ENCODE data around the gene SELENOS.

The SELENOS gene

DNA sequence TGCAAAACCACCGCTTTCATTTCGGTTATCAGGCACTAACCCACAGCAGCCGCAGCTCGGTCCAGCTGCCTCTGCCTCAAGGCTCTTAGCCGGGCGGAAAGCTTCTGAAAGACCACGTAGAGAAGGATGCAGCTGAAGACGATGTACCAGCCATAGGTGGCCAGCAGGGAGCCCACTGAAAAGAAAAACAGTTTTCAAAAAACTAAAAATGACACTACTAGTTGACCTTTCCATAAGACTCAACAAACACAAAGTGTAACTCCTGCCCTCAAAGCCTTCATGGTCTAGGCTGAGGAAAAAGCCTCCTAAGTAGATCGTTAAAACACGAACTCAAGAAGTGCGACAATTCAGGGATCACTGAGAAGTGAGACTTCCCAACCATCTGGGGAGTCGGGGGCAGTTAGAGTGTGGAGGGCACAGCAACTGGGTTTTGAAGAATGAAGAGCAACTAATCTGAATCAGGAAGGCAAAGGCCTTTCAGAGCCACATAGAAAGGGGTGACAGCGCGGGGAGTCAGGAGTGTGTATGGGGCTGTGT is 716 bp downstream of the SELENOS start:
- peak; percentile 82 for DNase-seq

DNA sequence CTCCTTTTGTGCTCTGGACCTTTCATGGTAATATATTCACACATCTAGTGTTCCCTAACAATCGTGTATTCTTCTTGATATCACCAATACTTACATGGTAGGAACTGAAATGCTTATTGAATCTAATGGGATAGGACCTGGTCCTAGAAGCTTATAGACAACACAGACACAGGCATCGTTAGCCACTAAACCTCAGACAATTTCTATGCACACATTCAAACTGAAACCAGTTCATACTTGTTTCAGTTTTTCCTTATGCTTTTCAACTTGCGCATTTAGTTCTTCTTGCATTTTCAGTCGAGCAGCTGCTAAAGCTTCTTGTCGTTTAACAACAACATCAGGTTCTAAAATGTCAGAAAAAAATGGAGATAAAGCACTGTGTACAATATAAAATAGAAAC is 2.3 kb downstream of the SELENOS start:
- DNase-seq = no peak

DNA sequence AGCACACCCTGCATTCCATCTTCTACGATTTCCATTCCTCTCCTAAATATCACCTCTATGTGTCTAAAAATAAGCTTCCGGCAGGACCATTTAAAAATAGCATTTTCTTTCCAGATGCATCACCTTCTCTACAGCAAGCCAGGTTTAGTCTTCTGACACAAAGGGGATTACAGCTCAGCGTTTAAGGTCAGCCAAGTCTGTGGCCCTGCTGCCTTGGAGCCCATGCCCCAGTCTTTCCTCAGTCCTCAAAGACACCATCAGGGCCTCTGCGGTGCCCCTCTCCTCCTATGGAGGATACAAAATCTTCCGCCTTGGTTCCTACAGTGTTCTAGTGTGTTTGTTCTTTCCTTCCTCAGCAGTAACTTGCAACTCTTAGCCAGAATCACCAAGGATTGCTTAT is 3.8 kb downstream of the SELENOS start:
- no peak for DNase-seq

DNA sequence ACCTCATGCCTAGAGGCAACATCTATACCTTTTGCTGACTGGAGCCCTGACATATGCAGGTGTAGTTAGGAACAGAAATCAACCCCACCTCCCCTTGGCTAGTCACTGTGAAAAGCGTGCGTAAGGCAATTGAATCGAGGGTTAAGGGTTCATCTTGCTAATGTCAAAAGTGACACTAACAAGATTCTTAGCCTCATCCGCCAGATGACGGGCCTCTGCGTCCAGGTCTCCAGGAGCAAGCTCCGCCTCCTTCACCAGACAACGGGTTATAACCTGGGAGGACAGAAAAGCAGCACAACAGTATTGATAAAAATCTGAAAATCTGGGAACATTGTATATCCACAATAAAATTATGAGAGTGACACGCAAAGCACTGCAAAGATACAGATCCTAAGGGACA is 4.7 kb downstream of the SELENOS start:
- DNase-seq = no peak

DNA sequence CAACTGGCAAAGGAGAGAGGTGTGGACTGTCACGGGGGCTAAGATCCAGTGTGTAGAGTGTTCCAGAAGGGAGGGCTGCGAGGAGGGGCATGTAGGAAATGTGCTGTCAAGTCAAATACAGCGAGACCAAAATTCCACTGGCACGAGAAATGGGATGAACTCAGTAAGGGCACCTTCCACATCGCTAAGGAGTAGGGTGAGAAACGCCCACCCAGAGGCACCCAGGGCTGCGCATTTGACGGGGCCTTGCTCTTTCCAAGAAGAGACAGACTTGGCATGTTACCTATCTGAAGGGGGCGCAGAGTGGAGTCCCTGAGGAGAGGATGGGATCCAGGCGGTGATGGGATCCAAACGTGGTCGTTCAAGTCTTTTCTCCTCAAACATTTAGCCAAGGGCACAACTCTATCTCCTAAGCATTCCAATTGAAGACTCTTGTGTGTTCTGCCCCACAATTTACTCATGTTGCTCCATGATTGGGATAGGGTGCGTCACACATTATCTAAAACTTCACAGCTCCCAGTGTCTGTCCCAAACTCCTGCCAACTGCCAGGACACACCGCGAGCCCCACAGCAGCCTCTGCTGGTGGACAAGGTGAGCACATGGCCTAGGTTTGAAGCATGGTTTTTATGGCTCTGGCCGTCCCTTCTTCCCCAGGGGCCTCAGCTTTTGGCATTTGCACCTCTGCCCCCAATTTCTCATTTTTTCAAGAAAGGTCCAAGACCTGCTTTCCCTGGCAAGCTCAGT is 7.6 kb downstream of the SELENOS start:
- peak; percentile 45 for DNase-seq

DNA sequence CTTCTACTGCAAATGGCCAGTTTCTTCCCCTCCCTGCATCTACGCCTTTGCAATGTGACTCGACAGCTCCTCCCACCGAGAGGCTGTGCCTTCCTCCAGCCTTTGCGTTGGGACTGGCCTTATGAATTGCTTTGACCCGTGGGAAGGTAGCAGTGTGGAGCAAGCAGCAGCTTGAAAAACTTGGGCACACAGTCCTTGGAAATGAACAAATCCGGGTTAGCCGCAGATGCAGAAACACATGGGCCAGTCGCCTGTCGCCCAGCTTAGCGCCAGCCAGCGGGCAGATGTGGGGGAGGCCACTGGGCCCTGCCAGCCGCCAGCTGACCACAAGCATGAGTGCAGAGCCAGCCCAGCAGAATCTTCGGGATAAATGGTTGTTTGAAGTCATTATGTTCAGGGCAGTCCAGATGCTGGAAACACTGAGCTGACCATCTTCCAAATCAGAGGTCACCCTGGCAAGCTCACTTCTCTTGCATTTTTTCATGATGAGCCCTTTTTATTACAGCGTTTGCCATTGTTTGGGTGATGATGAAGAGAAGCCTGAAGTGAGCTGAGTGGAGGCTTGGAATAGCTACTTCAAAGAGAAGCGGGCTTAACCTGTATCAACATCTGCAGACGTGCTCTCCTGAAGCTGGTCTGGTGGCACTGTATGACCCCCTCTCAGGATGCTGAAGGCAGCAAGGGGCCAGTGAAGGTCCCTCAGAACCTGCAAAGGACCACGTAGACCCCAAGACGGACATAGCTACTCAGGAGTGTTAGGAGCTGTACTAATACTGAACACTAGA is 9.8 kb downstream of the SELENOS start:
- DNase-seq = no peak

DNA sequence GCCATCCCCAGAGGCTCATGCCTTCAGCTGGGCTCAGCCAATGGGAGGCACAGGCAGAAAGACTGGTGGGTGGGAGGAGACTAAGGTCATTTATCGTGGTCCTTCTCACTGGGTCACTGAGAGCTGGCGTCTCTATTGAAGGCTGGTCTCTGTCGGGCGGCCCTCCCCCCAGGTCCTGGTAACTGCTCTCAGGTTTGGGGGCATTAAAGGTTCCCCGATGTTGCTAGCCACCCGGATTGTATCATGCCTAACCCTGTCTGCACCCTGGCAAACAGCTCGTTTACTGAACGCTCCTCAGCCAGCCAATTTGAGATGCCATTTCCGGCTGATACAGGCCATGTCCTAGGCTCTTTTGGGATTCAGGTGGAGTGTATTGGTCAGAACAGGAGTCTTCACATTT is 10.5 kb downstream of the SELENOS start:
- DNase-seq = no peak

DNA sequence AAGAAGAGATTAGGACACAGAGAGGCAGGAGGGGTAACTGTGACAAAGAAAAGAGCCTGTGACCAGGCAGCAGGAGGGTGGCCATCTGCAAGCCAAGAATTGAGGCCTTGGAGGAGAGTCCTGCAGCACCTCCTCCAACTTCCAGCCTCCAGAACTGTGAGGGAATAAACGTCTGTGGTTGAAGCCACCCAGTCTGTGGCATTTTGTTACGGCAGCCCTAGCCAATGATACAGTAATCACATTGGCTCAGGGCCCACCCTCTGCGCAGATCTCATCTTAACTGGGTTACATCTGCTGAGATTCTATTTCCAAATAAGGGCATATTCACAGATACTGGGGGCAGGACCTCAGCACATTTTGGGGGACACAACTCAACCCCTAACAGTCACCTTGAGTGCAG is 11.3 kb downstream of the SELENOS start:
- DNase-seq = no peak

DNA sequence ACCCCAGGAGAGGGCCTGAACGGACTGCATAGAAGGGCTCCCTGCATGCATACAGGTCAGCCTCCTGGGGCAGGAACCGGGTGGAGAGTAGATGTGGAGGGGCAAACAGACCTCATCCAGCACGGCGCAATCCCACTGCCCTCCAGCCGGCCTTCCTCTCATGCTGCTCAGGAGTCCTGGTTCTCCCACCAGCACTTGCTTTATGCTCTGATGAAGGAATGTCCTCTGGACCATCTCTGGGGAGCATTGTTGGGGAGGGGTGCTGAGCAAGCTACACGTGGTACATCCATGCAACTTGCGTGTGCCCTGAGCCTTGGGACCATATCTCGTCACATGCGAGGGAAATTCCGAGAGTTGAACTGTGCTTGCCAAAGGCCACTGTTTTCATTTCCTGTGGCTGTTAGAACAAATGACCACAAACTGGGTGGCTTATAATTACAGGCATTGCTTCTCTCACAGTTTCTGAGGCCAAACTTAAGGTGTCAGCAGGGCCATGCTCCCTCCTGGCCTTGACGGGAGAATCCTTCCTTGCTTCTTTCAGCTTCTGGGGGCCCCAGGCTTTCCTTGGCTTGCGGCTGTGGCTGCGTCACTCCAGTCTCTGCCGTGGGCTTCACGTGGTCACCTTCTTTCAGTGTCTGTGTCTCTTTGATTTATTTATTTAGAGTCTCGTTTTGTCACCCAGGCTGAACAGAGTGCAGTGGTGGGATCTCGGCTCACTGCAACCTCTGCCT is 12.2 kb downstream of the SELENOS start:
- no peak for DNase-seq

DNA sequence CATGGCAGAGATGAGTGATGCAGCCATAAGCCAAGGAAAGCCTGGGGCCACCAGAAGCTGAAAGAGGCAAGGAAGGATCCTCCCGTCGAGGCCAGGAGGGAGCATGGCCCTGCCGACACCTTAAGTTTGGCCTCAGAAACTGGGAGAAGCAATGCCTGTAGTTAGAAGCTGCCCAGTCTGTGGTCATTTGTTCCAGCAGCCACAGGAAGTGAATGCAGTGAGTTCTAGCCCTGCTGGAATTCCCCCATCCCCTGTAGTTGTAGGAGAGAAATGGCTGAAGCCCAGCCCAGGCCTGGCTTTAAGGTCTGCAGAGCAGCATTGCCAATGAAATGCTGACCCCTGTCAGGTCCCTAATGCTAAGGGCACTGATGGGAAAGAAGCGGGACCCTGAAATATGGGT is 13.3 kb downstream of the SELENOS start:
- no peak for DNase-seq

DNA sequence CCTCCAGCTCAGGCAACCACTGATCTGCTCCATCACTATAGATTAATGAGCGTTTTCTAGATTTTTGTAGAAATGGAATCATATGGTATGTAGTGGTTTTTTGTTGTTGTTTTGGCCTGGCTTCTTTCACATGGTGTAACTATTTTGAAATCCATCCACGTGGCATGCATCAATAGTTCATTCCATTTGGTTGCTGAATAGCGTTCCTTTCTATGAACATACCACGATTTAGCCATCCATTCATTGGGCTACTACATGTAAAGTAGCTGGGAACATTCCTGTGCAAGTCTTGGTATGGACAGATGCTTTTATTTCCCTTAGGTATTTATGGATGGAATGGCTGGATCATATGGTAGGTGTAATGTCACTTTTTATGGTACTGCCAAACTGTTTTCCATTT is 14.7 kb downstream of the SELENOS start:
- DNase-seq = no peak

DNA sequence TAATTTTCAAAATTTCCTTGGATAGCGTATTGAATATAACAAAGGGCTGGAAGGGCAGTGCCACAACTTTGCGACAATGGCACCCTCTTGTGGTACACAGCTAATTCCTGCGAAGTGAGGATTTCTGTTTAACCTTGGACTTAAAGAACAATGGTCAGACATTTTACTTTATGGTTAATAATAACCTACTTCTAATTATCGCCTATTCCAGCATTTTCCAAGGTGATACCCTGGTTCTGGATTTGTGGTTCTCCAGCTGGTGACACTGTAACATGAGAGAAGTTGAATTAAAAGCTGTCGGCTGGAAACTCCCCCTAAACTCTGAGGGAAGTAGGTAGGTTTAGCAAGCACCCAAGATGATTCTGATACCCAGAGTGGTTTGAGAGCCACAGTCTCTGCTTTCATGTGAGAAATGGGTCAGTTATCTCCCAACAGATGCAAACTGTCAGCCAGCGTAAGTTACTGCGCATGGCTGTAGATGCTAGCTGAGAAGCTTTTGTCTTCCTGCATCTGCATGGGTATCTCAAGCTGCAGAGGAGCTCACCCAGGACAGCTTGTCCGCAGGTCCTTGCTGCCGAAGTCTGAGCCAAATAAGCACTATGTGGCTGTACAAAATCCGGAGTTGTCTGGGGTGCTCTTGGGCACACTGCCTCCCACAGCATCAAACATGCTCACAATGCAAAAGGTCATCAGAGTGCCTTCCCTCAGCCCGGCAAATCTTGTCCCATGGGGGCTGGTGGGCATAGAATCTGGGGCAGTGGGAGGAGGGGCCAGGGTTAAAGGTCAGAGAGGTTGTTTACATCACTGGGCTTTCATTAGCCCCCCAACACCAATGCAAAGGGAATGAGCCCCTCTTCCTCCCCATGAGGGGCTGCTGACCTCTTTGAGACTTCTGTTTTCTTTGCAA is 18.8 kb downstream of the SELENOS start:
- DNase-seq = peak; percentile 88

DNA sequence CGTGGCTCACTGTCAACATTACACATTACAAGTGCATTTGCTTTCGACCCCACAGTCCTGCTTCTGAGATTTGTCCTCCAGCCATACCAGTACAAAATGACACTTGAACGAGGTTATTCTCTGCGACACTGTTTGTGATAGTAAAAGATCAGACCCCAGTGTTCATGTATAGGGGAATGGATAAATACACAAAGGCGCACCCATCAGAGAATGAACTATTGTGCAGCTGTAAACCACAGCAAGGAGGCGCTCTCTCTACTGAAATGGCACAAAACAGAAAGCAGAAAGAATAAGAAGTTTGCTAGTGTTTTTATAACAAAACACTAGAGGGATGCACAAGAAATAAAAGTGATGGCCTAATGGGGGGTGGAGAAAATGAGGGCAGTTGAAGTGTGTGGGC is 20.5 kb downstream of the SELENOS start:
- DNase-seq = peak; percentile 54

DNA sequence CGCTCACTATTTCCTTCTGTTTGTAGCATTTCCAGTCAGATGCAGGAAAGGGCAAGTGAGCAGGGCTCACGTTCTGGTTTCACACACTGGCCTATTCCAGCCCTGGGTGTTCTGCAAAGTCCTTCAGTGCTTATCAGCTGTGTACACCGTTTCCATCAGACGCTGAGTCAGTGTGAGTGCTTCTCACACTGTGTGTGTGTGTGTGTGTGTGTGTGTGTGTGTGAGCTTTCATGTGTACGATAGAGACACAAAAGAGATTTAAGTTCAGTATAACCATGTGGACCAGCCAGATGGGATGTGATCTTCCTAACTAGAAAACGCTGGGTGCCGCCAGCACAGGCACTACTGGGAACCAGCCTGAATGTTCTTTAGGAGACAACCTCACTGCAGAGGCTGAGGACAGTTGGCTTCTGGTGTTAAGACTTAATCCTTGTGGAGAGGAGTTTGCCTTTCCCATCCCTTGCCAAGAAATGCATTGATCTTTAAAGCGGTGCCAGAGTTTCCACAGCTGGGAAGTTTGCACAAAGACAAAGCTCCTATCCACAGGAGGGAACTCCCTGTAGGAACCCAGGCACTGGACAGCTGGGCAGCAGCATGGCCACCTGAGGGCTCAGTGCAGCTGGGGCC is 21.6 kb downstream of the SELENOS start:
- peak; percentile 95 for DNase-seq

DNA sequence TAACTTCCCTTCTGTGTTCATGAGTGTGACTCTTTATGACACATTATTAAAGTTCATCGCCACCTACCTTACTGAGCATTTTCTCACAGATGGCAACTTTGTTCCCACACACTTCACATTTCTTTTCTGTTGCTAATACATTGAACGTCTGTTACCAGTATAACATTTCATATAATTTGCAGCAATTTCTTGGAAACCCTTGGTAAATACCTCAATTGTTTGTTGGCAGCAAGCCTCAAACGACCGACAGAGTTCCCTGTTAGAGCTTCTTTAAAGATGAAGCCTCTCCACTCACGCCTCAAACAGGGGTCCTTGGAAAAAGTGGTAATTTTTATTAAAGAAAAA is 22.3 kb downstream of the SELENOS start:
- DNase-seq = peak; percentile 57

DNA sequence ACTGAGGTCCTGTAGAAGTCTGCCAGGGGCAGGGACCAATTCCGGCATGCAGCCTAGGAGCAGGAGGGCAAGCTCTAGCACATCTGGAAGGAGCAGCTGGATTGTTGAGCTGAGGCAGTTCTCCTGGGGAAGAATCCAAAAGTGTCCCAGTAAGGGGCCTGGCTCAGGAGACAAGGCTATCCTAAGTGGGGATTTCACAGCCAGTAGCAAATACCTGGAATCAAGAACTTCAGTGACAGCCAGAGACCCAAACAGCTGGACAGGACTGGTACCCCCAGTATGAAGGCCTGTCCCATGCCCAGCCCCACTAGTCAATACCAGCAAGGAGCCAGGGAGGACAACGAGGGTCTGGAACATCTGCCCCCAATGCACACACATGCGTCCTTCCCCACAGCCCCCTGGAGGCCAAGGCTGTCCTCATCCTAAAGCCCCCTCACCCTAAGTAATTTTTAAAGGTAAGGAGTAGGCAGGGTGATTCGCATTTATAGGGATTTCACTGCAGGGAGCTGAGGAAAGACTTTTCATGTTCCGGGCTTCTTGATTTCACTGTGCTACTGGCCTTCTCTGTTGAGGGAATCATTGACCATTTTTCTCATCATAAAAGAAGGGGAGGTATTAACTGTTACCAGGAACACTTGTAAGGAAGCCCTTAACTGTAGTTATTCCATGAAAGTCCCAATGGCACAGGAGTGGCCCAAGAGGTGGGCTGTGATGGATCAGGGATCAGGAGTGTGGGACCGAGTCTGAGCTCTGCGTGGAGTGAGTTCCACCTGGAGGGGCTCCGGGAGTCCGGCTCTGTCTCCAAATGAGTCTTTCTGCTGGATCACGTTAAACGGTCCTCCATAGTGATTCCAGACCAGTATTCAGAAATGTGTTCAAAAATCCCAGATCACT is 22.9 kb downstream of the SELENOS start:
- DNase-seq = no peak

DNA sequence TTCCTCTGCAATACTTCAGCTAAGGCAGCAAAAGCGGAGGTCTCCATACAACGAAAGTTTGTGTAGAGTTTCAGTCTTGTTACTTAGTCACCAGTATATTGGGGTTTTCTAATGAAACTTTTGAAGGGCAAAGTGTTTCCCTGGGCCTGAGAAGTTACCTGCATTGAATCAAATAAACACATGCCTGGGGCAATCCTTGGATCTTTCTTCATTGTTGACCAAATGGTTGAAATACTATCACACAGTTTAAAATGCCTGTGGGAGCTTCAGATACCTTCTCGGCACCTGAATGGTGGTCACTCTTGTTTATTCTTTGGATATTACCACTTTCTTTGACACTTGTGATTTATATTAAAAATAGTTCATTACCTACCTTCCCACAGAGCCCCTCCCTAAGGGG is 24.4 kb downstream of the SELENOS start:
- DNase-seq = no peak

DNA sequence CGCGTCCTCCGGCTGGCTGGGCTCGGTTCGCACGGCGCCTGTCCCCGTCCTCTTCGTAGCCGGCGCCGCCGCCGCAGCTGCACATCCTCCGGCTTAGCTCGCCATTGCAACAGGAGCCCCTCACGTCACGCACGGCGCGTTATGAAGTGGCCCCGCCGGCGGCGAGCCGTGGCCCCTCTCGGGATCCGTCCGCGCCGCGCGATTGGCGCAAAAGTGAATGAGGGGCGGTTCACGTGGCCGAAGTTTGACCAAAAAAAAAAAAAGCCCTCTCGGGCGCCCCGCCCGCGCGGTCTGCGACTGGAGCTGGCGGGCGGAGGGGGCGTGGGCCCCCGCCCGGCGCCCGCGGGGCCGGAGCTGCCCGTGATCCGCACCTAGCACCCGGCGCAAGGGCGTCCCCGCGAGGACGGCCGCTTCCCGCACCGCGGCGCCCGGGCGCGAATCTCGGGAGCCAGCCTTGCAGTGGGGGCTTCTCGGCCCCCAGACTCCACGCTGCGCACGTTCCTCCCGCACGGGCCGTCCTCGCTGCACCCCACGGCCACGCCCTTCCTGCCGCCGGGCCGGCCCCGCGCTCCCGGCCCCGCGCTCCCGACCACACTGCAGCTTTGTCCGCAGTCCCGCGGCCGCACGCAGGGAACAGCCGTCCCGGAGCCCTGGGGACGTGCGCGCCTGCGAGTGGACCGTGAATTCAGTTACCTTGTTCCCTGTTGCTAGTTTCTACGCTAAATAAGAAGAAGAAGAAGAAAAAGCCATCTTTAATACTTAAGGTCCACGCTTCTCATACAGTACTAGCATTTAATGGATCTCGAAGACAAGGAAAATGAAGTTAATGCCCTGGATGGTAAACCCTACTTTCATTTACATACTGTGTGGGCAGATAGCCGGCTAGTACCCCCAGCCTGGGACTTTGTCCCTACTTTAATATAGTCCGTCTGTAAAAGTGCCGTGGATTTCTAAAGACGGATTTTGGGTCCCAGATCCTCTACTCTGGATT is 25.2 kb downstream of the SELENOS start, which contains the start of gene CHSY1:
TSS of gene CHSY1 (minus strand) at position 219 of the 991 bp plus-strand sequence. CDS start 592 bp downstream, outside the sequence.
- DNase-seq = peak; percentile 96

Measured in hematopoietic multipotent progenitor cell treated with erythropoietin and hydrocortisone succinate and interleukin-3 and kit ligand, for 4 days (in vitro differentiated cells).